SK-N-SH (cell line): Measurements from ENCODE around the gene SYNE2. TPM values are rescaled to one million over a fixed set of nuclear protein-coding genes. Genes with fewer than 3 reads are reported as not detected.

ENCODE experiments used
- CTCF ChIA-PET: fragments of 300-600, 350-600 bp; formaldehyde crosslinking; extraction: SDS; loops from one replicate; lab custom pipeline; 2021; lab: Yijun Ruan, JAX
- POLR2A ChIA-PET: fragments of 350-600 bp; sonication (Branson Sonifier 250); formaldehyde crosslinking; extraction: SDS; loops from one replicate; lab custom pipeline; 2020; ENCODE audit warnings: antibody characterized with exemption, inconsistent platforms; lab: Yijun Ruan, JAX
- DNase-seq: peaks from one replicate; pipeline ENCODE4 v3.0.0; 2012
- H2AFZ ChIP-seq: fragments of 200-600 bp; sonication (generic); 2 replicates; pipeline ENCODE4 v1.8.1; 2016; ENCODE audit warnings: antibody characterized with exemption, mild to moderate bottlenecking, low read depth
- H3F3A ChIP-seq: fragments of 200-600 bp; sonication (generic); replicated peaks from 2 replicates; pipeline ENCODE3; 2016; ENCODE audit warnings: antibody characterized with exemption, mild to moderate bottlenecking; ENCODE audit not compliant: insufficient read depth
- H3K27ac ChIP-seq, 2 experiments: fragments of 200-500 bp in 1 of 2; fragments of 200-600 bp in 1 of 2; sonication (Bioruptor generic) in 1 of 2; sonication (generic), shearing (Covaris generic) in 1 of 2; 2 replicates each; pipeline versions ENCODE4 v1.5.1 to v1.6.1; 2014 to 2016; ENCODE audit warnings: low read depth in 2 of 2, inconsistent platforms in 1 of 2, low read length in 1 of 2, mild to moderate bottlenecking in 1 of 2, mixed read lengths in 1 of 2
- H3K27me3 ChIP-seq: fragments of 200-600 bp; sonication (generic), shearing (Covaris generic); 2 replicates; pipeline ENCODE4 v1.6.1; 2016; ENCODE audit warnings: mixed run types; ENCODE audit not compliant: insufficient read depth
- H3K36me3 ChIP-seq, 2 experiments: fragments of 200-500 bp in 1 of 2; fragments of 200-600 bp in 1 of 2; sonication (Bioruptor generic) in 1 of 2; sonication (generic) in 1 of 2; replicated peaks in 1 of 2; 2 replicates each; pipeline versions ENCODE3 to v1.5.1; 2014 to 2016; ENCODE audit warnings: low read length in 1 of 2, mild to moderate bottlenecking in 1 of 2; ENCODE audit not compliant: insufficient read depth in 2 of 2, control insufficient read depth in 1 of 2
- H3K4me1 ChIP-seq, 2 experiments: fragments of 200-500 bp in 1 of 2; fragments of 200-600 bp in 1 of 2; sonication (Bioruptor generic) in 1 of 2; sonication (generic), shearing (Covaris generic) in 1 of 2; 2 replicates each; pipeline versions ENCODE4 v1.5.1 to v1.6.1; 2014 to 2016; ENCODE audit warnings: low read depth in 1 of 2, low read length in 1 of 2, mixed run types in 1 of 2; ENCODE audit not compliant: insufficient read depth in 2 of 2, control insufficient read depth in 1 of 2
- H3K4me2 ChIP-seq: fragments of 200-600 bp; sonication (generic), shearing (Covaris generic); 2 replicates; pipeline ENCODE4 v1.6.1; 2017; ENCODE audit warnings: mixed run types
- H3K4me3 ChIP-seq, 2 experiments: fragments of 200-500 bp in 1 of 2; fragments of 200-600 bp in 1 of 2; sonication (Bioruptor generic) in 1 of 2; sonication (generic), shearing (Covaris generic) in 1 of 2; 2 replicates each; pipeline versions ENCODE4 v1.5.1 to v1.8.1; 2014 to 2016; ENCODE audit warnings: low read depth in 2 of 2, inconsistent platforms in 1 of 2, low read length in 1 of 2, mild to moderate bottlenecking in 1 of 2, mixed read lengths in 1 of 2, moderate library complexity in 1 of 2
- H3K79me2 ChIP-seq: fragments of 200-600 bp; sonication (generic); 2 replicates; pipeline ENCODE4 v1.8.1; 2017; ENCODE audit warnings: mild to moderate bottlenecking; ENCODE audit not compliant: insufficient read depth
- H3K9ac ChIP-seq: fragments of 200-600 bp; sonication (generic); 2 replicates; pipeline ENCODE4 v1.6.1; 2017; ENCODE audit warnings: mixed run types
- H3K9me2 ChIP-seq: fragments of 200-600 bp; sonication (generic); 2 replicates; pipeline ENCODE4 v1.6.1; 2017; ENCODE audit warnings: mixed run types
- H3K9me3 ChIP-seq: fragments of 200-600 bp; sonication (generic); 2 replicates; pipeline ENCODE4 v1.6.1; 2017; ENCODE audit warnings: mixed run types, mild to moderate bottlenecking, moderate library complexity
- H4K20me1 ChIP-seq: fragments of 200-600 bp; sonication (generic); 2 replicates; pipeline ENCODE4 v1.6.1; 2017; ENCODE audit warnings: mild to moderate bottlenecking, mixed run types; ENCODE audit not compliant: insufficient read depth
- CHD2 ChIP-seq: fragments of 150-350 bp; IDR thresholded peaks from 2 replicates; pipeline ENCODE4 v1.6.1; 2018; ENCODE audit warnings: low read length; ENCODE audit not compliant: partially characterized antibody
- ELF1 ChIP-seq: IDR thresholded peaks from 2 replicates; pipeline ENCODE4 v1.4.0; 2012
- EP300 ChIP-seq, 2 experiments: IDR thresholded peaks; 2 replicates each; pipeline versions ENCODE4 v1.4.0 to v1.6.1; 2012; ENCODE audit warnings: borderline replicate concordance in 1 of 2, low read depth in 1 of 2, low read length in 1 of 2
- EZH2phosphoT487 ChIP-seq: fragments of 200-600 bp; sonication (generic); IDR thresholded peaks from 2 replicates; pipeline ENCODE4 v1.6.1; 2017; ENCODE audit warnings: low read depth, mixed run types, mild to moderate bottlenecking, antibody characterized with exemption, moderate library complexity, borderline replicate concordance
- FOSL2 ChIP-seq: IDR thresholded peaks from 2 replicates; pipeline ENCODE4 v1.4.0; 2012; ENCODE audit warnings: low read depth, mild to moderate bottlenecking, moderate library complexity, borderline replicate concordance
- FOXJ3 ChIP-seq: sonication (generic); formaldehyde crosslinking; IDR thresholded peaks from 2 replicates; pipeline ENCODE4 v1.5.1; 2020; ENCODE audit warnings: mild to moderate bottlenecking, missing genetic modification reagents
- IRF3 ChIP-seq: fragments of 150-350 bp; IDR thresholded peaks from 2 replicates; pipeline ENCODE4 v1.6.1; 2016; ENCODE audit warnings: mild to moderate bottlenecking, low read depth, low read length
- MAX ChIP-seq: IDR thresholded peaks from 2 replicates; pipeline ENCODE4 v1.4.0; 2012; ENCODE audit warnings: low read depth
- NRF1 ChIP-seq: IDR thresholded peaks from 2 replicates; pipeline ENCODE4 v1.6.1; 2012; ENCODE audit warnings: low read depth, mild to moderate bottlenecking, low read length
- RCOR1 ChIP-seq: fragments of 150-350 bp; IDR thresholded peaks from 2 replicates; pipeline ENCODE4 v1.6.1; 2017; ENCODE audit warnings: antibody characterized with exemption, low read length
- RFX5 ChIP-seq: IDR thresholded peaks from 2 replicates; pipeline ENCODE4 v1.6.1; 2012; ENCODE audit warnings: mild to moderate bottlenecking, improper control_type of control experiment, low read length
- SIN3A ChIP-seq: IDR thresholded peaks from 2 replicates; pipeline ENCODE4 v1.6.1; 2012; ENCODE audit warnings: low read depth, mild to moderate bottlenecking, low read length, moderate library complexity, borderline replicate concordance
- TAF1 ChIP-seq: IDR thresholded peaks from 2 replicates; pipeline ENCODE4 v1.6.1; 2012; ENCODE audit warnings: low read depth, mild to moderate bottlenecking, low read length, moderate library complexity, borderline replicate concordance
- USF2 ChIP-seq: fragments of 150-350 bp; IDR thresholded peaks from 2 replicates; pipeline ENCODE4 v1.6.1; 2017; ENCODE audit warnings: antibody characterized with exemption, low read length, low read depth, borderline replicate concordance
- YY1 ChIP-seq: IDR thresholded peaks from 2 replicates; pipeline ENCODE4 v1.4.0; 2012; ENCODE audit warnings: low read depth, mild to moderate bottlenecking
- WGBS: methylation state at CpG from one replicate; pipeline ENCODE4 v1.1.6; 2017; ENCODE audit warnings: low lambda C conversion rate; 5-methylcytosine and 5-hydroxymethylcytosine counted together
- polyA plus RNA-seq, 3 experiments: library from polyadenylated mRNA; depleted of rRNA; stranded (reverse); fragments of >200 nt; gene quantifications; 2 replicates each; pipeline ENCODE4 v1.2.3, GENCODE V29; 2012
- TF ChIP-seq, protein P1 (sequence below): IDR thresholded peaks from 2 replicates; pipeline ENCODE4 v1.4.0; 2012; ENCODE audit warnings: low read depth, borderline replicate concordance

SYNE2 gene
- polyA plus RNA-seq, 1 of the 3 experiments (the other 2 are of a cell fraction) = 7.1 TPM

DNA sequence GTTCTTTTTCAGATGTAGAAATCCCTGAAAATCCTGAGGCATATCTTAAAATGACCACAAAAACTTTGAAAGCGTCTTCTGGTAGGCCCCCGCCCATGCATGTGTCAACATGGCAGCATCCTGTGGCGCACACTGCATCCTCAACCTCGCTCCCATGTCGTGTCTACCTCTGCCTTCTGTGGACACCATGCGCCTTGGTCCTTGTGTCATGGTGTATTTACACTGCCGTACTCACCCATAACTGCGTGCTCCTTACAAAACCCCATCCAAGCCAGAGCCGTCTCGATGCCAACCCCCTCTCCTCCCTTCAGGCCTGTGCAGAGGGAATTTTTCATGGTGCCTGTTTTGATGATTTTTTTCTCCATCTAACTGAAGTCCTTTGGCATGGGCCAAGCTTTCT lies 362.5 kb downstream of the SYNE2 start:
- CTCF ChIA-PET = no interaction called here

DNA sequence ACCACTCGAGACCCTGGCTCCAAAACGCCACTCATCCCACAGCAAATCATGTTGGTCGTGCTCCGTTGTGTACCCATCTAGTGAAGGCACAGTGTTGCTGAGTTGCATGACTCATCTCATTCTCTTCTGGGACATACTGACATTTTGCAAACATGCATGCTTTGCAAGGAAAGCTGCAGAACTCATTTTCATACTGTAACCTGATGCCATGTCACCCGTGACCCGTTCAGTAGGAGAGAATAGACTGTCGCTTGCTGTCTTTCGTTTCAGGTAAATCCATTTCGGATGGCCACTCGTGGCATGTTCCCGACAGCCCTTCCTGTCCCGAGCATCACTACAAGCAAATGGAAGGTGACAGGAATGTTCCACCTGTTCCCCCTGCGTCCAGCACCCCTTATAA lies 363.2 kb downstream of the SYNE2 start:
- Histone ChIP-seq H3K79me2 (no peaks in the 10 kb centered on the region), H3K4me1 (peaks cover 5 to 16% of the 10 kb centered on the region in 2 experiments; a peak in 2 of 4 replicates), H4K20me1 (no peaks in the 10 kb centered on the region), H3K27ac (no peak overlapping the region), H3K27me3 (no peaks in the 10 kb centered on the region), H3K4me2 (no peak overlapping the region), H2AFZ (no peak overlapping the region), H3K36me3 (peaks cover 0 to 23% of the 10 kb centered on the region in 2 experiments), H3K4me3 (no peak overlapping the region), H3K9me3 (no peaks in the 10 kb centered on the region), H3K9me2 (no peaks in the 10 kb centered on the region)
- WGBS = 95% methylated on average over 13 of the region's 13 CpGs
- ChIA-PET CTCF (interaction anchor here (0.8 to 1.3 kb wide), 2 partner anchors 10 to 15 kb away, joined by 3 read pairs; no protein-coding TSS in a partner anchor), POLR2A (no interaction called here)
- DNase-seq = no peak
- TF ChIP-seq FOXJ3 (no peak), EP300 (IDR thresholded peaks at IDR 0.05; ENCODE audit: borderline replicate concordance in 1 of 2, low read depth in 1 of 2, low read length in 1 of 2) (no peak), USF2 (no peak), RFX5 (no peak), YY1 (no peak), FOSL2 (no peak), SIN3A (no peak), TAF1 (no peak), ELF1 (no peak), CHD2 (no peak)
- TF ChIP-seq, protein P1, sequence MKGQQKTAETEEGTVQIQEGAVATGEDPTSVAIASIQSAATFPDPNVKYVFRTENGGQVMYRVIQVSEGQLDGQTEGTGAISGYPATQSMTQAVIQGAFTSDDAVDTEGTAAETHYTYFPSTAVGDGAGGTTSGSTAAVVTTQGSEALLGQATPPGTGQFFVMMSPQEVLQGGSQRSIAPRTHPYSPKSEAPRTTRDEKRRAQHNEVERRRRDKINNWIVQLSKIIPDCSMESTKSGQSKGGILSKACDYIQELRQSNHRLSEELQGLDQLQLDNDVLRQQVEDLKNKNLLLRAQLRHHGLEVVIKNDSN = no peak
- TF ChIP-seq, all 33 proteins: peak for 0
- H3F3A ChIP-seq = no peaks in the 10 kb centered on the region
- H3K9ac ChIP-seq = no peak overlapping the region

More for the DNA sequence above, 362.5 kb downstream of the SYNE2 start:
- Histone ChIP-seq H3F3A (no peaks in the 10 kb centered on the region), H3K4me3 (no peak overlapping the region), H2AFZ (no peak overlapping the region), H3K27ac (no peak overlapping the region), H3K79me2 (no peaks in the 10 kb centered on the region), H3K27me3 (no peaks in the 10 kb centered on the region), H3K4me2 (no peak overlapping the region), H3K9me3 (no peaks in the 10 kb centered on the region), H3K9me2 (no peaks in the 10 kb centered on the region), H4K20me1 (no peaks in the 10 kb centered on the region), H3K9ac (no peak overlapping the region), H3K4me1 (peaks cover 5 to 16% of the 10 kb centered on the region in 2 experiments; a peak in 2 of 4 replicates), H3K36me3 (peaks cover 0 to 19% of the 10 kb centered on the region in 2 experiments)
- no peak for TF ChIP-seq EZH2phosphoT487
- no peak for TF ChIP-seq FOXJ3
- TF ChIP-seq MAX = no peak
- no peak for TF ChIP-seq YY1
- no peak for TF ChIP-seq IRF3
- no peak for TF ChIP-seq RCOR1
- no peak for TF ChIP-seq NRF1
- TF ChIP-seq FOSL2 = no peak
- WGBS = 93% methylated on average over 10 of the region's 10 CpGs
- POLR2A ChIA-PET = no interaction called here
- DNase-seq = no peak
